ENCODE measurements around the gene CAMTA1. TPM values are rescaled to one million over a fixed set of nuclear protein-coding genes. Genes with fewer than 3 reads are reported as not detected.

The CAMTA1 gene
- total RNA-seq, 1 donor from 2014 or later = 115 TPM

- no peak for DNase-seq
These were observed 637.3 kb downstream of the CAMTA1 start for GRCh38 chr1:7422561-7422960.

GRCh38 chr1:7422966-7423365, 637.7 kb downstream of the CAMTA1 start:
- no peak for DNase-seq

DNA sequence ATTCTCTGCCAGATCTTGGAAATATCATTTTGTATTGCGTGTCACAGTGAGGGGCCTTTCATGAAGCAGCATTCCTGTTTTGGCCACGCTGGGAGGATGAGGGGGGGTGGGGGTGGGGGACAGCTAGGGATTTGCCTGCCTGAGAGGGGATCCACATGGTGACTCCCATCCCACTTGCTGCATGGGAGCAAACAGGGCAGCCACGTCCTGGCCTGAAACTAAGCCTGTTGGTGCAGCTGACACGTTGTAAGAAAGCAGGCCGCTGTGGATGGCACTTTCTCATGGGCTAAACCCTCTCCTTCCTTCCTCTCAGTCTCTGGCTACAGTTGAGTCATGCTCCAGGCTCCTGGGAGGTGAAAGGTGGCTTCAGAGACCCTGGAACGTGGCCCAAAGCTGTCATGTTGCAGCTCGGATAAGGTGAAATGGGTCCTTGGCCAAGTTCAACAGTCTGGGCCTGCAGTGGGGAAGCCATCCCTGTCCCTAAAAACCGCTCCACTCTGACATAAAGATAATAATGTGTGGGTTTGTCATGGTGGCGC, 639.2 kb downstream of the CAMTA1 start:
- no peak for DNase-seq

DNA sequence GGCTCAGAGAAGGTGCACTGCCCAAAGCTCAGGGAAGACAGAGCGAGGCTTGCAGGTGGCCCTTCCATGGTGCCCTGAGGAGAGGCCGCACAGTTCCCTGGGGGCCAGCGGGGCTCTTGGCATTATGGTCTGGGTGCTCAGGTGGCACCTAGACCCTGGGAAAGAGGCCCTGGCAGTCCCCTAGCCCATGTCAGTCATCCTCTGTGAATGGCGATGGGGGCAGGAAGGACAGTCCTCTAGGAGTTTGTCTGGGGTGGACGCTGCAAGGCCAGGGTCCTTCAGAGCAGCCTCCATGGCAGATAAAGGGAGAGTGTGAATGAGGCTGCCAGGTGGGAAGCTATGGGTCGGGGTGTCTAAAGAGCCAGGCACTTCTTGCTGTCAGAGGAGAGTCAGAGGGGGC, 640.0 kb downstream of the CAMTA1 start:
- DNase-seq = no peak

DNA sequence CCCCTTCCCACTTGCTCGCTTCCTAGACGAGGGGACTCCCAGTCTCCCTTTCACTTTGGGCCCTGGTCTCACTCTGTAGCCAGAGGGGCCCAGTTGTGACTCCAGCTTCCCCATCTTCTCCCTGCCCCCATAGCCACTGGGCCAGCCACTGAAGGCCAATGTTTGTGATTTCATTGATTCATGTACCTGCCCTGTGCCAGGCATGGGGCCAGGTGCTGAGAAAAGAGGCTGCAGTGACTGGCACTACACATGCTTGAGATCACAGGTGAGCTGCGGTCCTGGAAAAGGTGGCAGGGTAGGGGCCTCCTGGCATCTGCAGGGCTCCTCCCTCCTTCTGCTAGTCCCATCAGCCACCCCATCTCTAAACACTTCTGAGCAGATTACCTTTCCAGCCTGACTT, 640.5 kb downstream of the CAMTA1 start:
- DNase-seq = no peak

GRCh38 chr1:7426780-7427604, 641.7 kb downstream of the CAMTA1 start:
- no peak for DNase-seq

- no peak for DNase-seq
These were observed 642.5 kb downstream of the CAMTA1 start for GRCh38 chr1:7427605-7428300.

DNA sequence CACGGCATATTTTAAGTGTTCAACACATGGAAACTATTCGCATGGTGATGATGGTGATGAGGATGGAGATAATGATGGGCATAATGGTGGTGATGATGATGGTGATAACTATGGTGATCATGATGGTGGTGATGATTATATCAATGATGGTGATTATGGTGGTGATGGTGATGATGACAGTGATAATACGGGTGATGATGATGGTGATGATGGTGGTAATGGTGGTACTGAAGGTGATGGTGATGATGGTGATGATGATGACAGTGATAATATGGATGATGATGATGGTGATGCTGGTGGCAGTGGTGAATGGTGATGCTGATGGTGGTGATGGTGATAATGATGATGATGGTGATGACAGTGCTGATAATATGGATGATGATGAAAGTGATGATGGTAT, 644.0 kb downstream of the CAMTA1 start:
- DNase-seq = no peak

DNA sequence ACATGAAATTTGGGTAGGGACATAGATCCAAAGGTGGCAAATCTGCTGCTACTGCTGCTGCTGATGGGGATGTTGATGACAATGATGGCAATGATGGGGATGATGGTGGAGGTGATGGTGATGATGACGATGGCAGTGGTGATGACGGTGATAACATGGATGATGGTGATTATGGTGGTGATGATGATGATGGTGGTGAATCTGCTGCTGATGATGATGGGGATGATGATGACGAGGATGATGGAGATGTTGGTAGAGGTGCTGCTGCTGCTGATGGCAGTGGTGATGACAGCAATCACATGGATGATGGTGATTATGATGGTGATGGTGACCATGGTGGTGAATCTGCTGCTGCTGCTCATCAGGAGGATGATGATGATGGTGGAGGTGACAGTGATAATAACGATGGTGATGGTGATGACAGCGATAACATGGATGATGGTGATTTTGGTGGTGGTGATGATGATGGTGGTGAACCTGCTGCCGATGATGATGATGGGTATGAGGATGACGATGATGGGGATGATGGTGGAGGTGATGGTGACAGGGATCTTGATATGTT, 644.9 kb downstream of the CAMTA1 start:
- no peak for DNase-seq

DNA sequence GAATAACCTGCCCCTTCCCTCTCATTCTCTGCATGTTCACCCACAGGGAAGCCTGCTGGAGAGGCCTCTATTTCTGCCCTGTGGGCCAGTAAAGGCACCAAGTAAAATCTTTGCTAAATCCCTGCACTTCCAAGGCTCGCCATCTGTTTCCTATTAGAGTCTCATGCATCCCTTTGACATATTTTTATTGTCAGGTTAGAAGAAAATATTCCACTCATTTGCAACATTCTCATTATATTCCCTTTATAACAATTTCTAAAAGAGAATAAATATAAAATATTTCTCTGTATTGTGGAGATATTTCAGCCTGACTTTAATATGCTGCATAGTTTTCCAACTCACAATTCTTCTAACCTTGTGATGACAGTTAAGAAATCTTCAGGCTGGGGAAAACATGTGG, 645.4 kb downstream of the CAMTA1 start:
- DNase-seq = no peak

DNA sequence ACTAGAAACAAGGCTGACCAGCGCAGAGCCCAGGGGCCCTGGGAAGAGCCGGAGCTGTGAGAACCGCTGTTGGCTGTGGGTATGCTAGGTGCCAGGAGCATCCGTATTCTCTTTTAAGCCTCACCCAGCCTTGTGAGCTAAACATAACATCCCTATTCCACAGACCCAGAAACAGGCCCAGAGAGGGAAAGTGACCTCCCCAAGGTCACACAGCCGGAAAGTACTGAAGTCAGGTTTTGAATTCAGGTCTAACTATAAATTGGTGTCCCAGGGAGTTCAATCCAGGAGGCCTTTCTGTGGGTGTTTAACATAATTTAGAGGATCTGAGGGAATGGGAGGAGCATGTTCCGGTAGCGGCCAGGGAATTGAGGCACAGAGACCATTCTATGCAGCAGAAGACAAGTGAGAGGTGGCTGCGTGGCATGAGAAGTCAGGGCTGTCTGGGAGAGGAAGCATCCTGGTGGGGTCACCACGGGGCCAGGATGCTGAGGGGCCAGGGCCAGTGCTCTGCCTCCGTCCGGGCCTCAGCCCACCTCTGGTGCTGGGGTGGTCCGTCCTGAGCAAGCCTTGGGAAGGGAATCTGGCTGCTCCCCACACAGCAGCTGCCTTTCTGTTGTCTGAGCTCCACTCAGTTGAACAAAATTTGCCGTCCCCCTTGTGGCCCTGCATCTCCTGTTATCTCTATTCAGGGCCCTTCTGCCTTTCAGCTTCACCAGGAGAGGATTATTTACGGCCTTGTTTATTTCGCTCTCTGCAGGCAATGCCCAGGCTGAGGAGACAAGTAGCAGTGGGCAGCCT, 647.0 kb downstream of the CAMTA1 start:
- no peak for DNase-seq

DNA sequence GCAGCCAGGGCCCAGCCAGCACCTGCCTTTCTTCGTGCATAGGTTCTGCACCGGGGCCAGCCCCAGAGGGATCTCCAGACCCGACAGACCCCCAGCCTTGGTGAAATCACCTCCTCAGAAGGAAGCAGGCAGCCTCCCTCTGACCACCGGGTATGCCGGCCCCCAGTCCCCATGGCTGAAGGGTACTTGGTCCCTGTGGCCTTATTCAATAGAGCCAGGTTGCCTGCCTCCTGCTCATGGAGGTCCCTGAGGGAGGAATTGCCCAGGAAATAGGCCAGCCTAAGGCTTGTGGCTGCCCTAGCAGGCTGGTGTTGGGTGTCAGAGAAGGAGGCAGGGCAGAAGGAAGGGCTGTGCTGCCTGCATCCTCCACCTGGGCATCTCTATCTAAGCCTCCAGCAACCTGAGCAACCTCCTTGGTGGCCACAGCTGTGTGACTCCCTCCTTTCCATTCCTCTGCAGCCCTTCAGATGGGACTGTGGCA, 647.7 kb downstream of the CAMTA1 start:
- DNase-seq = no peak

DNA sequence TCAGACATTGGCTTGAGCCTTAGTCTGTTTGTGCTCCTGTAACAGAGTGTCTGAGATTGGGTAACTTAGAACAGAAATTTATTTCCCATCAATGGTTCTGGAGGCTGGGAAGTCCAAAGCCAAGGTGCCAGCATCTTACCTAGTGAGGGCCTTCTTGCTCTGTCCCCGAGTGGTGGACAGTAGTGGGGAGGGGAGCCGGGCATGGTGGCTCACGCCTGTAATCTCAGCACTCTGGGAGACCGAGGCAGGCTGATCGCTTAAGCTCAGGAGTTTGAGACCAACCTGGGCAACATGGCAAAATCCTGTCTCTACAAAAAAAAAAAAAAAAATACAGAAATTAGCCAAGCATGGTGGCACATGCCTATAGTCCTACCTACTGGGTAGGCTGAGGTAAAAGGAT, 649.3 kb downstream of the CAMTA1 start:
- DNase-seq = no peak

GRCh38 chr1:7435276-7436055, 650.2 kb downstream of the CAMTA1 start:
- DNase-seq = no peak

DNA sequence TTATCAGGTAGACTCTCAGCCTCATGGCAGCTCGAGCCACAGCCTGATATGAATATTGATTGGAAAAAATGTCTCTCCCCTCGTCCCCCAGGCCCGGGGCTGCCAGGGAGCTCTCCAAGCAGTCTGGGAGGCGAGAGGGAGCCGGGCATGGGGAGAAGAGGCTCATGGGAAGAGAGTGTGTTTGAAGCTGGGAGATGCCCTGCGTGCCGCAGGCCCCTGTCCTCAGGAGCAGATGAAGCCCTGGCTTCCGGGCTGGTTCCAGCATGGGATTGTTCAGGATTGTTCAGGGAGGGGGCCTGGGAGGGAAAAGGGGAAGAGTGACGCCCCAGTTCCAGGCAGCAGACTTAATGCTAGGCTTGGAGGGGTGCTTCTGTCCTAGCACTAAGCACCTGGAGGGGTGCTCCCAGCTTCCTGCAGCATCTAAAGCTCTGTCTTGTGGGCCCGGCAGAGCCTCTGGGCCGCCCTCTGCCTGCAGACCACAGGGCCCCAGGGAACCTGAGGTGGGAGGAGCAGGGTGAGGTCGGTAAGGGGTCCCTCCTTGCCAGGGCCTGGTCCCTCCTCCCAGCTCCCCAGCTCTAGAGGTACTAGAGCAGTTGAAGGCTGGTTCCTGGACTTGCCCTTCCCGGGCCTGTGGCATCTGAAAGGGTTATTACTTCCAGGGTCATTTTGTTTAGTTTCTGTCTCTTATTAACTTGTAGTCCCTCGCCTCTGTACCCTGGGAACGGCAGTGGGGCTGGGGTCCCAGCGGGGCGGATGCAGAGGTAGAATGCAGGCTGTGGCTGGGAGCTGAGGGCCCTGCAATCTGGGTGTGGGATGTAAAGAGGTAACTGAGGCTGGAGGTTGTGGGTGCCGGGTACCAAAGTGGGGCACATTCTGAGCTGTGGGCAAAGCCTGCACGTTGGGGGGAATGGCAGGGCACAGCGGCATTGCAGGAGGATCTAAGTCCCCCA, 651.1 kb downstream of the CAMTA1 start:
- DNase-seq = no peak

DNA sequence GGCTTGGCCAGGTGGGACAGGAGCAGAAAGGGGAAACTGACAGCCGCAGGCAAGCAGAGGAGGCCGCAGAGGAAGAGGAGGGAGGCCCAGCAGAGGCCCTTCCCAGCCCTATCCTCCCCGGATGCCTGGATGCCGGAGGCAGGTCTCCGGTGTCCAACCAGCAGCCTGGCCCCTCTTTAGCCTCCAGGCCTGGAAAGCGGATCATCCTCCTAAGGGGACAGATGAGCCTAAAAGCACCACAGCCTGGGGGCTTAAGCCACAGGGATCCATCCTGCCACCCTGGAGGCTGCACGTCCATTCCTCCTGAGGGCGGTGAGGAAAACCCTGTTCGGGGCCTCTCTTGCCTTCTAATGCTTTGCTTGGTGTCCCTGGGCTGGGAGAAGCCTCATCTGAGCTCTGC, 651.8 kb downstream of the CAMTA1 start:
- DNase-seq = no peak

- no peak for DNase-seq
These were observed 652.5 kb downstream of the CAMTA1 start for GRCh38 chr1:7437608-7438395.

DNA sequence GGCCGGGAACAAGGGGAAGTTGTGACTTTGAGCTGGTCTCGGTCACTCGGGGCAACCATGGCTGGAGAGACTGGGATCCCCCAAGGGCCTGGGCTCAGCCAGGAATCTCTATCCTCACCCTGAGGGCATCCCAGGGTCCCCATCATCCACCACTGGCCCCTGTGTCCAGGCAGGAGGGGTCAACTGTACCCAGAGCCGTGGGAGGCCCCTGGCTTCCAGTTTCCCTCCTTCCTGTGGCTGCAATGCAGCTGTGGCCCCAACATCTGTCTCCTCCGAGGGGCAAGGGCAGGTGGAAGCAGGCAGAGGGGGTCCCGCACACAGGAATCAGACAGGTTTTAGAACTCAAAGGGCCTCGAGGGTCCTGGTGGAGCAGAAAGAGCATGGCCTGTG, 653.1 kb downstream of the CAMTA1 start:
- DNase-seq = no peak

- DNase-seq = no peak
These were observed 653.8 kb downstream of the CAMTA1 start for GRCh38 chr1:7438921-7439655.

All from occipital lobe (tissue), 2 donors.